NK-92 treated with Interleukin-12 subunit alpha and Interleukin-12 subunit beta, amount 100 ng/mL, for 24 hours (cell line): Measurements from ENCODE around the gene LAMB3.

ENCODE experiments used
- DNase-seq: peaks from one replicate; lab custom pipeline; 2025; lab: John Stamatoyannopoulos, UW

The LAMB3 gene

GRCh38 chr1:209617755-209618154 lies 34.5 kb downstream of the LAMB3 start:
- DNase-seq, result no peak

GRCh38 chr1:209617047-209617673 lies 35.1 kb downstream of the LAMB3 start:
- no peak for DNase-seq

- DNase-seq, result no peak
Observed at GRCh38 chr1:209616366-209617046, 35.7 kb downstream of the LAMB3 start.

DNA sequence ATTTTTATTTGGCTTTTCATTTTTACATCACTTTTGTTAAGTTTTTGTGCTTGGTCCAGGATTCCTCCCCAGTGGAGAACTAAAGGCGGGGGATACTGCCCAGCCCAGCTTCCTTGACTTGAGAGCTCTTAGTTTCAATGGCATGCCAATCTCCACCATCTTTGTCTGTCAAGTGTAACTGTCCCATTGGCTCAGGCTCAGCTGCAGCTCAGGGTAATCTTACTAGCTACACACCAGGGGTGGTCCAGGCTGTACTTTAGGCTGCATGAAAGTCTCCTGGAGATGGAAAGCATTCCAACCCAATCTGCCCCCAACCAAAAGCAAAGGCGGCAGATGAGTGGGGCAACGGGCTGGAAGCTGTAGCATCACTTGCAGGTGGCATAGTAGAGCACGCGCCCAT lies 37.3 kb downstream of the LAMB3 start:
- DNase-seq, result no peak

- DNase-seq, result no peak
Observed at GRCh38 chr1:209614151-209614420, 38.1 kb downstream of the LAMB3 start.

GRCh38 chr1:209613400-209614150 lies 38.6 kb downstream of the LAMB3 start:
- DNase-seq, result no peak

- no peak for DNase-seq
Observed at GRCh38 chr1:209612646-209613399, 39.4 kb downstream of the LAMB3 start.

DNA sequence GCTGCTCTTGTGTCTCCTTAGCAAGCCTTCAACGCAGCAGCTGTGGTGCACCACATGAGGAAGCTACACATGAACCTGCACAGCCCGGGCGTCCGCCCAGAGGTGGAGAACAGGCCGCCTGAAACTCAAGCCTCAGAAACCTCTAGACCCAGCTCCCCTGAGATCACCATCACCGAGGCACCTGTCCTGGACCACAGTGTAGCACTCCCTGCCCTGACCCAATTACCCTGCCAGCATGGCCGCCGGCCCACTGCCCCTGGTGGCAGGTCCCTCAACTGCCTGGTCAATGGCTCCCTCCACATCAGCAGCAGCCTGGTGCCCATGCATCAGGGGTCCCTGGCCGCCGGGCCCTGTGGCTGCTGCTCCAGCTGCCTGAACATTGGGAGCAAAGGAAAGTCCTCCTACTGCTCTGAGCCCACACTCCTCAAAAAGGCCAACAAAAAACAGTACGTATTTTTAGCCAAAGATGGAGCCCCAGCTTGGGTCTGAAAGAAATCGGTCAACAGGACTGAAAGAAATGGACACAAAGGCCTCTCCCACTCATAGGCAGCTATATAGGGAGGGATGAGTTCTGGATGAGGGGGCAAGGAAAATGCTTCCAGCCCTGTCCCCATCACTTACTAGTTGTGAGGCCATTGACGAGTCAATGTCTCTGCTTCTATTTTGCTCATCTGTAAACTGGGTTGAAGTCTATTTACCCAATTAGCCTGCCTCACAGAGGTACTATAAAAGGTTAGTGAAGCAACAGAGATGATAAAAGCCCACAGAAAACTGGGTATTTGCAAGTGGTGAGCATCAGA lies 40.3 kb downstream of the LAMB3 start:
- no peak for DNase-seq

GRCh38 chr1:209610631-209610905 lies 41.7 kb downstream of the LAMB3 start:
- DNase-seq, result no peak

DNA sequence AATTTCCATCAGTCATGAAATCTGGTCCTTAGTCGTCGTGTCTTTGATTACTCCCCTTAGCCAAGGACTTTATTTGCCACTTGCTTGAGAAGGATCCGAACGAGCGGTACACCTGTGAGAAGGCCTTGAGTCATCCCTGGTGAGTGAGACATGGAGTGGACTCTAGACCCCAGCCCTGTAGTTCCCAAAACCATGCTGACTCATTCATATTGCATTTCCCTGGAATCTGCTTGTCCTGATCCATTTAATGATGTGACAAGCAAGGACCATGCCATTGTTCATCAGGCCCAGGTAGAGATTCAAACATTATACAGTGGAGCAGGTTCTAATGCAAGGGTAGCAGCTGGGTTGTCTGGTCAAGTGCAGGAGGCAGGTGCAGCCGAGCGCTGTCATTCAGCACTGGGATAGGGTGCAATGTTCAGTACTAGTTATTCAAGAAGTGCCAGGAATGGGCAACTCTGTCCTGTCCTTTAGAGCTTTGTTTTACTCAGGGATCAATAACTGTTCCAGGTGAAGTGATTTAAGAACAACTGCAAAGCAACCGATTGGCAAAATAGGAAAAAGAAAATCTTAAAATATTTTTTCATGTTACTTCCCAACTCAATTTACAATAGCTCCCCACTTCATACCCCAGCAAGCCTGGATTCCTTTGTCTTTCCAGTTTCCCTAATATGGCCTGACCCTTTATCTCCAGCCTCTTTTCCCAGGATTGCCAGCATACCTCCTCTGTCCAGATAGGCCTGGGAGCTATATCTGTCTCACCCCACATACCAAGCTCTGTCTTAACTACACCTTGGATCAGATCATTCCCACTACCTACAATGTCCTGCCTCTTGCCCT lies 42.2 kb downstream of the LAMB3 start:
- no peak for DNase-seq

DNA sequence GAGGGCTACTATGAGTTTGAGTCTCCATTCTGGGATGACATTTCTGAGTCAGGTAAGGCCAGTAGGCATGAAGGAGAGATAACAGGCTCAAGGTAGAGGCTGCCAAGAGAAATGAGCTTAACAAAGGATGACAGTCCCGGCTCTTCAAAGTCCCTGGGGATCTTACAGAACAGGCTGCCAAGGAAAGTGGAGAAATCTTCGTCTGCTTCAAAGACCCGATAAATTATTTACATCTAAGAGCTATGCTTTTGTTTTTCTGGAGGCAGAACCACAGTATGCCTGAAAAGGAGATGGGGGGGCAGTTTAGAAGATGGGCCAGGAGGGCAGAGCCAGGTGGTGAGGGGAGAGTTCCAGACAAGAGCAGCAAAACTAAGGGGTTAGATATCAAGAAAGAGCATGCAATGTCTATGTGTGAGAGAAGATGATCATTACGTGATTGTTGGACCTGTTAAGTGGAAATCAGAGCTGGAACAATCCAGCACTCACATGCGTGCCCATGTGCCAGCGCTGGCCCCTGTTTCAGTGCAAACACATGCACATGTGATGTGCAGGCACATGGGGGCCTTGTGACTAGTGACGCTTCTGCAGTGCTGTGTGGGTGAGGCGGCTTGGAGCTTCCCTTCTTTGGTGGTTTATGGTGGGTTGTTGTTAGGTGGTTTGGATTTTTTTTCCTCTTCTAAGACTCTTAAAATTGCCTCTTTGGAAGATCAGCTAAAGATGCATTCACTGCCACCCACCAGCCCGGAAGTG lies 43.0 kb downstream of the LAMB3 start:
- no peak for DNase-seq

GRCh38 chr1:209607795-209608178 lies 44.4 kb downstream of the LAMB3 start:
- no peak for DNase-seq

GRCh38 chr1:209607102-209607794 lies 45.0 kb downstream of the LAMB3 start:
- no peak for DNase-seq

- no peak for DNase-seq
Observed at GRCh38 chr1:209603877-209604276, 48.3 kb downstream of the LAMB3 start.

DNA sequence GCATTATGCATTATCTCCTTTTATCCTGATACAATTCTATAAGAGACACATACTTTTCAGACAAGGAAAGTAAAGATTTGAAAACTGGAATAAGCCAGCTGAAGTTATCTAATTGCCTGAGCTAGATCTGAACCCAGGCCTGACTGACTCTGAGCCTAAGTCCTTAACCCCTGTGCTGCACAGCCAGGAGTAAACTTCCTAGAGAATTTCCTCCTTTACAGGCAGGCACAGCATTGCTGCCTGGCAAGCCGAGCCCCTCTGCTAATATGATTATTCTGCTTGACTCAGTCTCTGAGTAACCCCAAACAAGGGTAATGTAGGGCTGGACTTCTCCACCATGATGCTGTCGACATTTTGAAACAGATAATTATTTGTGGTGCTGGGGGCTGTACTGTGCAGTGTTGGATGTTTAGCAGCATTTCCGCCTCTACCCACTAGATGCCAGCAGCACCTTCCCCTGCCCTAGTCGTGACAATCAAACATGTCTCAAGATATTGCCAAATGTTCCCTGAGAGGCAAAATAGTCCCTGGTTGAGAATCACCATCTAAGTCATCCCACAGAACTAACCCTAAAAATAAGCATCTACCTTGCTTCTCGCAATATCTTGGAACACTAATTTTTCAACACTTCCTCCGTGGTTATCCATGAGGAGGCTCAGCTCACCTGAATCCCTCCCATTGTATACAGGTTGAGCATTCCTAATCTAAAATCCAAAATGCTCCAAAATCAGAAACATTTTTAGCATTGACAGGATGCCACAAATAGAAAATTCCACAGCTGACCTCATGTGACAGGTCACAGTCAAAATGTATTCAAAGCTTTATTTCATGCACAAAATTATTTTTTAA lies 50.2 kb downstream of the LAMB3 start:
- DNase-seq, result peak; percentile 7

- DNase-seq, result no peak
Observed at GRCh38 chr1:209600541-209600940, 51.7 kb downstream of the LAMB3 start.

DNA sequence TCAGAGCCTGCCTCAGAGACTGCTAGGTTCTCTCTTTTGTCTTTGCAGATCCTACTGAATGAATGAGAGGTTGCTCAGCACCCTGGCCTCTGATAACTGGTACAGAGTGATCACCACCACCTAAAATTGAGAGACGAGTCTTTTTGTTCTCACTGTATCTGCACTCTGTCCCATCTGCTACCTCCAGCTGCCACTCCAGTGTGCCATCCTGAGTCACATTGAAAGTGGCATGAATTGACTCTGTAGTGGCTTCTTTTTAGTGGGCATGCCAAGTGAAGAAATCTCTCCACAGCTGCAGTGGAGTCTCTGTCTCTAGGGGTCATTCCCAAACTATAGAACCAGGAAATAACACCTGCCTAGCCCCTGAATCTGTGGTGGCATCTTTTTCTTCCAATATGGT lies 54.0 kb downstream of the LAMB3 start:
- no peak for DNase-seq

DNA sequence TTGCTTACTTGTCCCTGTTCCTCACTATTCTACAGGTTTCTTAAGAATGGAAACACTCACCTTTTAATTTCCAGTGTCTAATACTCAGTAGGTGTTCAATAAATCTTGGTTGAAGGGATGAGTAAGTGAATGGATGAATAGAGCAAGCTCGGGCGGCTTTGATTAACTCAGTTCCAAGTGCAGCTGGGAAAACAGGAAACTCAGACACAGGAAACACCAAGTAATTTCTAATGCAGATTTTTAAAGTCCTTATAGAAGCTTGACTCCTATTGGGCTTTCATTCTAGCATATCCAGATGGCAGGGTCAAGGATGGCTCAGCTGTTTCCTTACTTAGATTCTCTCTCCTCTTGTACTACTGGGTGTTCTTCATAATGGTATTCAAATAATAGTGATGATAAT lies 54.7 kb downstream of the LAMB3 start:
- no peak for DNase-seq
